Mesodermal cell (in vitro differentiated cells): ENCODE results near the gene HIVEP1. TPM values are rescaled to one million over a fixed set of nuclear protein-coding genes. Genes with fewer than 3 reads are reported as not detected.
A peak's percentile ranks its signal among the peaks of the same experiment; 100 is the strongest.

ENCODE experiments used
- H3K27ac ChIP-seq: 2 replicates; pipeline ENCODE4 v1.7.0; 2013; ENCODE audit warnings: mild to moderate bottlenecking, low read depth, low read length, moderate library complexity; ENCODE audit not compliant: severe bottlenecking
- H3K36me3 ChIP-seq: 2 replicates; pipeline ENCODE4 v1.7.1; 2013; ENCODE audit warnings: mild to moderate bottlenecking, low read length, moderate library complexity; ENCODE audit not compliant: control insufficient read depth, insufficient read depth
- H3K4me1 ChIP-seq: one replicate; pipeline ENCODE4 v1.7.1; 2013; ENCODE audit warnings: mild to moderate bottlenecking, low read length; ENCODE audit not compliant: insufficient read depth, control insufficient read depth, poor library complexity, severe bottlenecking
- H3K4me3 ChIP-seq: 2 replicates; pipeline ENCODE4 v1.7.0; 2013; ENCODE audit warnings: low read length, control low read depth, mild to moderate bottlenecking; ENCODE audit not compliant: insufficient read depth, poor library complexity, severe bottlenecking; ENCODE audit errors: extremely low read depth
- H3K9me3 ChIP-seq: 2 replicates; pipeline ENCODE4 v1.7.1; 2013; ENCODE audit warnings: mild to moderate bottlenecking, low read length, moderate library complexity; ENCODE audit not compliant: control insufficient read depth
- WGBS, 2 experiments: methylation state at CpG; one replicate each; pipeline ENCODE4 v1.1.5; 2013; ENCODE audit warnings: missing lambda C conversion rate in 2 of 2; ENCODE audit not compliant: insufficient coverage in 2 of 2; 5-methylcytosine and 5-hydroxymethylcytosine counted together
- polyA plus RNA-seq, 2 experiments: library from polyadenylated mRNA; stranded (reverse); fragments of 50-300 nt; gene quantifications; one replicate each; pipeline ENCODE4 v1.2.3, GENCODE V29; 2013

Gene HIVEP1
- polyA plus RNA-seq (2013, experiment 1 of 2) = 14.7 TPM
- 11.8 TPM for polyA plus RNA-seq (2013, experiment 2 of 2)

GRCh38 chr6:12012038-12012557 is at the start of gene HIVEP1:
Gene HIVEP1 (plus strand): TSS chr6:12012312. CDS start chr6:12015629, 3,317 bp downstream.
- H3K9me3 ChIP-seq = peaks cover 6% of the 10 kb centered on the region
- peaks cover 28% of the 10 kb centered on the region for H3K36me3 ChIP-seq
- peak within 1 kb of the TSS; percentile 84 for H3K4me3 ChIP-seq
- 0 to 1% methylated on average over 6 to 30 of the region's 78 CpGs for WGBS, 2 experiments
- H3K4me1 ChIP-seq = peaks cover 13% of the 10 kb centered on the region
- H3K27ac ChIP-seq = peak within 1 kb of the TSS; percentile 94

GRCh38 chr6:11963756-11964500 is 48.2 kb upstream of the HIVEP1 start:
- no peak overlapping the region for H3K27ac ChIP-seq
- no peak overlapping the region for H3K4me3 ChIP-seq
- no peaks in the 10 kb centered on the region for H3K36me3 ChIP-seq
- WGBS, 2 experiments = 89 to 91% methylated on average over 1 to 2 of the region's 3 CpGs
- H3K9me3 ChIP-seq = no peaks in the 10 kb centered on the region
- no peaks in the 10 kb centered on the region for H3K4me1 ChIP-seq

GRCh38 chr6:11964729-11965335 is 47.3 kb upstream of the HIVEP1 start:
- H3K36me3 ChIP-seq = no peaks in the 10 kb centered on the region
- no peak overlapping the region for H3K4me3 ChIP-seq
- no peak overlapping the region for H3K27ac ChIP-seq
- no peaks in the 10 kb centered on the region for H3K4me1 ChIP-seq
- 83 to 100% methylated on average over 3 of the region's 3 CpGs for WGBS, 2 experiments
- no peaks in the 10 kb centered on the region for H3K9me3 ChIP-seq

GRCh38 chr6:11965499-11965898 is 46.6 kb upstream of the HIVEP1 start:
- no peaks in the 10 kb centered on the region for H3K9me3 ChIP-seq

GRCh38 chr6:11968241-11968806 is 43.8 kb upstream of the HIVEP1 start:
- H3K4me3 ChIP-seq = no peak overlapping the region
- H3K9me3 ChIP-seq = no peaks in the 10 kb centered on the region
- WGBS, 2 experiments = 92 to 96% methylated on average over 2 to 3 of the region's 3 CpGs
- H3K4me1 ChIP-seq = no peaks in the 10 kb centered on the region
- no peaks in the 10 kb centered on the region for H3K36me3 ChIP-seq
- no peak overlapping the region for H3K27ac ChIP-seq

More at GRCh38 chr6:11965499-11965898, 46.6 kb upstream of the HIVEP1 start:
- Histone ChIP-seq H3K36me3 (no peaks in the 10 kb centered on the region), H3K4me1 (no peaks in the 10 kb centered on the region), H3K4me3 (no peak overlapping the region), H3K27ac (no peak overlapping the region)
- WGBS, 2 experiments = 72 to 89% methylated on average over 2 of the region's 2 CpGs

- Histone ChIP-seq H3K9me3 (no peaks in the 10 kb centered on the region), H3K36me3 (no peaks in the 10 kb centered on the region), H3K27ac (no peak overlapping the region), H3K4me1 (no peaks in the 10 kb centered on the region), H3K4me3 (no peak overlapping the region)
- WGBS, 2 experiments = 100% methylated on average over 1 of the region's 2 CpGs
These were observed 43.0 kb upstream of the HIVEP1 start for GRCh38 chr6:11969092-11969491.

GRCh38 chr6:11970114-11970513 is 42.0 kb upstream of the HIVEP1 start:
- H3K4me1 ChIP-seq = no peaks in the 10 kb centered on the region
- H3K36me3 ChIP-seq = no peaks in the 10 kb centered on the region
- H3K4me3 ChIP-seq = no peak overlapping the region
- WGBS, 2 experiments = 97 to 100% methylated on average over 1 to 3 of the region's 3 CpGs
- H3K27ac ChIP-seq = no peak overlapping the region
- H3K9me3 ChIP-seq = no peaks in the 10 kb centered on the region

- no peaks in the 10 kb centered on the region for H3K4me1 ChIP-seq
- H3K36me3 ChIP-seq = no peaks in the 10 kb centered on the region
- no peak overlapping the region for H3K27ac ChIP-seq
- H3K4me3 ChIP-seq = no peak overlapping the region
- WGBS, 2 experiments = 91 to 96% methylated on average over 2 of the region's 2 CpGs
- no peaks in the 10 kb centered on the region for H3K9me3 ChIP-seq
These were observed 41.0 kb upstream of the HIVEP1 start for GRCh38 chr6:11971154-11971553.

GRCh38 chr6:11972270-11972669 is 39.8 kb upstream of the HIVEP1 start:
- Histone ChIP-seq H3K36me3 (no peaks in the 10 kb centered on the region), H3K27ac (no peak overlapping the region), H3K9me3 (no peaks in the 10 kb centered on the region), H3K4me3 (no peak overlapping the region), H3K4me1 (no peaks in the 10 kb centered on the region)
- 88 to 91% methylated on average over 8 of the region's 8 CpGs for WGBS, 2 experiments

- H3K4me1 ChIP-seq = no peaks in the 10 kb centered on the region
- no peak overlapping the region for H3K4me3 ChIP-seq
- H3K27ac ChIP-seq = no peak overlapping the region
- 84 to 93% methylated on average over 3 of the region's 5 CpGs for WGBS, 2 experiments
- no peaks in the 10 kb centered on the region for H3K9me3 ChIP-seq
- no peaks in the 10 kb centered on the region for H3K36me3 ChIP-seq
These were observed 39.3 kb upstream of the HIVEP1 start for GRCh38 chr6:11972806-11973205.
